H9 (cell line): ENCODE data around the gene INMT. TPM values are rescaled to one million over a fixed set of nuclear protein-coding genes. Genes with fewer than 3 reads are reported as not detected.

Experiments
- DNase-seq: peaks from one replicate; pipeline ENCODE4 v3.0.0-alpha.2; 2017
- H2AFZ ChIP-seq: one replicate; pipeline ENCODE4 v1.6.1; 2013; ENCODE audit warnings: mild to moderate bottlenecking, low read length, control low read depth, moderate library complexity
- H2AK5ac ChIP-seq: 2 replicates; pipeline ENCODE4 v1.6.1; 2013; ENCODE audit warnings: low read length, control low read depth, mixed read lengths; ENCODE audit not compliant: insufficient read length
- H2BK120ac ChIP-seq: one replicate; pipeline ENCODE4 v1.6.1; 2013; ENCODE audit warnings: low read depth, mild to moderate bottlenecking, low read length, control low read depth, inconsistent platforms; ENCODE audit not compliant: poor library complexity, severe bottlenecking
- H2BK12ac ChIP-seq: 2 replicates; pipeline ENCODE4 v1.6.1; 2013; ENCODE audit warnings: low read length, control low read depth, mixed read lengths, low read depth; ENCODE audit not compliant: insufficient read length
- H2BK15ac ChIP-seq: 2 replicates; pipeline ENCODE4 v1.6.1; 2013; ENCODE audit warnings: low read depth, low read length, control low read depth
- H2BK20ac ChIP-seq: one replicate; pipeline ENCODE4 v1.6.1; 2013; ENCODE audit warnings: low read depth, mild to moderate bottlenecking, low read length, control low read depth, inconsistent platforms; ENCODE audit not compliant: poor library complexity, severe bottlenecking
- H2BK5ac ChIP-seq: 2 replicates; pipeline ENCODE4 v1.6.1; 2013; ENCODE audit warnings: low read length, control low read depth, mixed read lengths; ENCODE audit not compliant: insufficient read length
- H3K14ac ChIP-seq: 2 replicates; pipeline ENCODE4 v1.6.1; 2013; ENCODE audit warnings: low read length, control low read depth; ENCODE audit not compliant: insufficient read depth
- H3K18ac ChIP-seq: 2 replicates; pipeline ENCODE4 v1.6.1; 2013; ENCODE audit warnings: low read depth, mild to moderate bottlenecking, mixed read lengths, low read length, control low read depth; ENCODE audit not compliant: insufficient read length
- H3K23ac ChIP-seq: 2 replicates; pipeline ENCODE4 v1.6.1; 2013; ENCODE audit warnings: low read length, control low read depth, mixed read lengths, low read depth; ENCODE audit not compliant: insufficient read length
- H3K23me2 ChIP-seq: 2 replicates; pipeline ENCODE4 v1.6.1; 2013; ENCODE audit warnings: low read depth, mild to moderate bottlenecking, mixed read lengths, low read length, control low read depth; ENCODE audit not compliant: insufficient read length, poor library complexity, severe bottlenecking
- H3K27ac ChIP-seq: 2 replicates; pipeline ENCODE4 v1.5.1; 2013; ENCODE audit warnings: low read length, control low read depth, mixed read lengths, low read depth; ENCODE audit not compliant: insufficient read length
- H3K27me3 ChIP-seq: 2 replicates; pipeline ENCODE4 v1.6.1; 2013; ENCODE audit warnings: low read length, control low read depth, inconsistent platforms; ENCODE audit not compliant: insufficient read depth
- H3K4ac ChIP-seq: 2 replicates; pipeline ENCODE4 v1.6.1; 2013; ENCODE audit warnings: low read depth, mild to moderate bottlenecking, control low read depth, inconsistent platforms, low read length, moderate library complexity
- H3K4me1 ChIP-seq: 2 replicates; pipeline ENCODE4 v1.6.1; 2013; ENCODE audit warnings: low read length, control low read depth, inconsistent platforms; ENCODE audit not compliant: insufficient read depth
- H3K4me2 ChIP-seq: 2 replicates; pipeline ENCODE4 v1.6.1; 2013; ENCODE audit warnings: low read length, control low read depth, mixed read lengths; ENCODE audit not compliant: insufficient read length, insufficient read depth
- H3K56ac ChIP-seq: 2 replicates; pipeline ENCODE4 v1.6.1; 2013; ENCODE audit warnings: low read depth, mild to moderate bottlenecking, mixed read lengths, low read length, control low read depth; ENCODE audit not compliant: insufficient read length
- H3K79me1 ChIP-seq: 2 replicates; pipeline ENCODE4 v1.6.1; 2013; ENCODE audit warnings: low read depth, mild to moderate bottlenecking, moderate library complexity, low read length, control low read depth, inconsistent platforms; ENCODE audit not compliant: insufficient read depth, poor library complexity, severe bottlenecking
- H3K79me2 ChIP-seq: 2 replicates; pipeline ENCODE4 v1.6.1; 2013; ENCODE audit warnings: low read length, control low read depth, inconsistent platforms; ENCODE audit not compliant: insufficient read depth
- H3K9ac ChIP-seq: 2 replicates; pipeline ENCODE4 v1.6.1; 2013; ENCODE audit warnings: low read length, control low read depth, mixed read lengths; ENCODE audit not compliant: insufficient read length; ENCODE audit errors: extremely low read depth
- H3K9me3 ChIP-seq: one replicate; pipeline ENCODE4 v1.6.1; 2013; ENCODE audit warnings: low read depth, low read length, inconsistent platforms; ENCODE audit not compliant: control insufficient read depth
- H3T11ph ChIP-seq: one replicate; pipeline ENCODE4 v1.6.1; 2013; ENCODE audit warnings: mild to moderate bottlenecking, low read length, control low read depth, inconsistent platforms
- H4K20me1 ChIP-seq: one replicate; pipeline ENCODE4 v1.6.1; 2013; ENCODE audit not compliant: control insufficient read depth, insufficient read length, insufficient read depth
- H4K5ac ChIP-seq: 2 replicates; pipeline ENCODE4 v1.6.1; 2013; ENCODE audit warnings: low read depth, mild to moderate bottlenecking, mixed read lengths, low read length, control low read depth; ENCODE audit not compliant: insufficient read length
- H4K8ac ChIP-seq: replicated peaks from 2 replicates; pipeline ENCODE4 v1.6.1; 2013; ENCODE audit warnings: low read length, control low read depth, mixed read lengths, low read depth; ENCODE audit not compliant: insufficient read length
- H4K91ac ChIP-seq: 2 replicates; pipeline ENCODE4 v1.6.1; 2013; ENCODE audit warnings: low read depth, mild to moderate bottlenecking, moderate library complexity, mixed read lengths, low read length, control low read depth; ENCODE audit not compliant: insufficient read length
- H3K27ac Mint-ChIP-seq, 3 experiments: 2 replicates in 2 of 3; 3 replicates in 1 of 3; pipeline ENCODE4 v1.8.0; 2020 to 2021; ENCODE audit warnings: mixed read lengths in 3 of 3, mild to moderate bottlenecking in 1 of 3, moderate library complexity in 1 of 3
- H3K27me3 Mint-ChIP-seq: 2 replicates; pipeline ENCODE4 v1.8.0; 2021; ENCODE audit warnings: low read depth, mild to moderate bottlenecking, moderate library complexity, mixed read lengths
- H3K36me3 Mint-ChIP-seq, 3 experiments: 2 replicates in 2 of 3; 3 replicates in 1 of 3; pipeline ENCODE4 v1.8.0; 2020 to 2021; ENCODE audit warnings: low read depth in 3 of 3, mixed read lengths in 3 of 3; ENCODE audit not compliant: insufficient read depth in 1 of 3
- H3K4me1 Mint-ChIP-seq, 2 experiments: 2 replicates each; pipeline ENCODE4 v1.8.0; 2020; ENCODE audit warnings: mixed read lengths in 2 of 2
- H3K4me3 Mint-ChIP-seq, 2 experiments: 2 replicates in 1 of 2; 3 replicates in 1 of 2; pipeline ENCODE4 v1.8.0; 2020 to 2021; ENCODE audit warnings: mild to moderate bottlenecking in 2 of 2, mixed read lengths in 2 of 2, moderate library complexity in 1 of 2
- H3K9me3 Mint-ChIP-seq, 2 experiments: 2 replicates in 1 of 2; 3 replicates in 1 of 2; pipeline ENCODE4 v1.8.0; 2020; ENCODE audit warnings: mild to moderate bottlenecking in 2 of 2, mixed read lengths in 2 of 2, moderate library complexity in 1 of 2
- WGBS: extraction: QIAGEN DNeasy Blood & Tissue Kit; methylation state at CpG from one replicate; pipeline ENCODE4 v1.1.7; 2013; ENCODE audit warnings: missing lambda C conversion rate, low lambda C conversion rate, mixed read lengths; ENCODE audit not compliant: insufficient read length; ENCODE audit errors: extremely low coverage; 5-methylcytosine and 5-hydroxymethylcytosine counted together
- total RNA-seq: library from RNA; stranded (reverse); gene quantifications from 2 replicates; pipeline ENCODE4 v1.2.1, GENCODE V29; 2021
- TF ChIP-seq, protein P1 (sequence below): fragments of 200-600 bp; sonication (generic); conservative IDR thresholded peaks from 3 replicates; pipeline ENCODE4 v1.8.0; 2021; ENCODE audit warnings: antibody characterized with exemption, mild to moderate bottlenecking

The INMT gene
- total RNA-seq, 1 experiment from 2014 or later, result 0.70 TPM

DNA sequence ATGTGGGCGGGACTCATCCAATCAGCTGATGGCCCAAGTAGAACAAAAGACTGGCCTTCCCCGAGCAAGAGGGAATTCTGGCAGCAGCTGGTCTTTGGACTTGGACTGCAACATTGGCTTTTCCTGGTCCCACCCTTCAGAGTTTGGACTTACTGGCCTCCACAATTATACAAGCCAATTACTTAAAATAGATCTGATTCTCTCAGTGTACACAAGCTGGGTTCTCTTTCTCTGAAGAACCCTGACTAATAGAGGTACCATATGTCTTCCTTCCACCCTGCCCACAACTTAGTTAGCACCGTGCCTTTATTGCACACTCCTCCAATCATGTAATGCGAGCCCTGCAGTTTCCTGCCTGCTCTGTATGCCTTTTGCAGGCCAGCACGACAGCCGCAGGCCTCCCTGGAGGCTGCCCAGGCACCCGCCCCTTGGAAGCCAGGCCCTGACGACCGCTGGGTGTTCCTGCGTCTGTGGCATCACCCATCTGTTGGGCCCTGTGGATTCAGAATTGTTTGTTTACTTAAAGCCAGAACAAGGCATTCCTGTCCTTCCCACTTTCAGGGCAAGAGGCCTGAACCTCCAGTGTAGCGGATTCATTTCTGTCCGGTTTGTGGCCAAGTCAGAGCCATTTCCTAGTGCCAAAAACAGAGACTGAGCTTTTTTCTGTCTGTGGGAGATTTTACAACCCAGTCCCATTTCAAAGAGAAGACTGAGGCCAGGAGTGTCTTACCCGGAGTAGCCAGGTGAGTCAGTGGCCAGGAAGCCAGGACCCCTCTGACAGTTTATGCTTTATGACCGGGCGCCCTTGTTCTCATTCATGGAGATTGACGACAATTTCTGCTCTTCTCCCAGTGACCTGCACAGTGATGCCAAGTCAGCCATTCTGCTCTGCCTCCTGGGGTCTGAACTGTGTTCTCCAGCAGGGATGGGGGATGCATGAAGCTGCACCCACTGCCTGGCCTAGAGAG is 968 bp upstream of the INMT start:
- Histone ChIP-seq H3K27me3 (no peaks in the 10 kb centered on the region), H2BK15ac (no peak overlapping the region), H3K14ac (no peak overlapping the region), H3K23me2 (no peaks in the 10 kb centered on the region), H4K5ac (no peak overlapping the region), H3K79me2 (no peaks in the 10 kb centered on the region), H3K9me3 (no peaks in the 10 kb centered on the region), H2BK12ac (no peak overlapping the region), H2AK5ac (no peak overlapping the region), H3K18ac (no peak overlapping the region), H3K4me2 (no peak overlapping the region), H3K79me1 (no peaks in the 10 kb centered on the region), H2BK5ac (no peak overlapping the region), H4K20me1 (no peaks in the 10 kb centered on the region), H3T11ph (no peak overlapping the region), H4K91ac (no peak overlapping the region), H3K56ac (no peak overlapping the region), H3K27ac (no peak overlapping the region), H2AFZ (no peak overlapping the region), H2BK20ac (no peak overlapping the region), H3K4me1 (no peaks in the 10 kb centered on the region), H2BK120ac (no peak overlapping the region), H3K9ac (no peak overlapping the region), H3K23ac (no peak overlapping the region), H3K4ac (no peak overlapping the region), H4K8ac (no peak overlapping the region)
- H3K4me3 Mint-ChIP-seq, result no peak overlapping the region
- no peak overlapping the region for H3K27ac Mint-ChIP-seq
- DNase-seq, result no peak
- H3K27me3 Mint-ChIP-seq, result peaks cover 1% of the 10 kb centered on the region; the same call in 1 of the 2 replicates
- TF ChIP-seq, protein P1, sequence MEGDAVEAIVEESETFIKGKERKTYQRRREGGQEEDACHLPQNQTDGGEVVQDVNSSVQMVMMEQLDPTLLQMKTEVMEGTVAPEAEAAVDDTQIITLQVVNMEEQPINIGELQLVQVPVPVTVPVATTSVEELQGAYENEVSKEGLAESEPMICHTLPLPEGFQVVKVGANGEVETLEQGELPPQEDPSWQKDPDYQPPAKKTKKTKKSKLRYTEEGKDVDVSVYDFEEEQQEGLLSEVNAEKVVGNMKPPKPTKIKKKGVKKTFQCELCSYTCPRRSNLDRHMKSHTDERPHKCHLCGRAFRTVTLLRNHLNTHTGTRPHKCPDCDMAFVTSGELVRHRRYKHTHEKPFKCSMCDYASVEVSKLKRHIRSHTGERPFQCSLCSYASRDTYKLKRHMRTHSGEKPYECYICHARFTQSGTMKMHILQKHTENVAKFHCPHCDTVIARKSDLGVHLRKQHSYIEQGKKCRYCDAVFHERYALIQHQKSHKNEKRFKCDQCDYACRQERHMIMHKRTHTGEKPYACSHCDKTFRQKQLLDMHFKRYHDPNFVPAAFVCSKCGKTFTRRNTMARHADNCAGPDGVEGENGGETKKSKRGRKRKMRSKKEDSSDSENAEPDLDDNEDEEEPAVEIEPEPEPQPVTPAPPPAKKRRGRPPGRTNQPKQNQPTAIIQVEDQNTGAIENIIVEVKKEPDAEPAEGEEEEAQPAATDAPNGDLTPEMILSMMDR, result no peak
- no CpG with 5 or more reads among the region's 16 CpGs for WGBS
- peaks cover 0 to 2% of the 10 kb centered on the region in 2 experiments; a peak in 2 of 4 replicates for H3K4me1 Mint-ChIP-seq
- H3K9me3 Mint-ChIP-seq, result no peaks in the 10 kb centered on the region
- H3K36me3 Mint-ChIP-seq, result no peaks in the 10 kb centered on the region; a peak in 3 of 7 replicates
